GM19324 (cell line): ENCODE results near the gene INHBB.
"Not testable (repeated sequence)": the region's sequence is repeated elsewhere in the genome, so short reads cannot be mapped to it uniquely, and the experiment has no call there.

ENCODE experiments used
- ATAC-seq: cut with Tn5 transposase; IDR thresholded peaks from one replicate; pipeline ENCODE4 v1.9.1; 2021; ENCODE audit warnings: mild to moderate bottlenecking, moderate library complexity; ENCODE audit not compliant: unreplicated experiment, low FRiP score

Gene INHBB

DNA sequence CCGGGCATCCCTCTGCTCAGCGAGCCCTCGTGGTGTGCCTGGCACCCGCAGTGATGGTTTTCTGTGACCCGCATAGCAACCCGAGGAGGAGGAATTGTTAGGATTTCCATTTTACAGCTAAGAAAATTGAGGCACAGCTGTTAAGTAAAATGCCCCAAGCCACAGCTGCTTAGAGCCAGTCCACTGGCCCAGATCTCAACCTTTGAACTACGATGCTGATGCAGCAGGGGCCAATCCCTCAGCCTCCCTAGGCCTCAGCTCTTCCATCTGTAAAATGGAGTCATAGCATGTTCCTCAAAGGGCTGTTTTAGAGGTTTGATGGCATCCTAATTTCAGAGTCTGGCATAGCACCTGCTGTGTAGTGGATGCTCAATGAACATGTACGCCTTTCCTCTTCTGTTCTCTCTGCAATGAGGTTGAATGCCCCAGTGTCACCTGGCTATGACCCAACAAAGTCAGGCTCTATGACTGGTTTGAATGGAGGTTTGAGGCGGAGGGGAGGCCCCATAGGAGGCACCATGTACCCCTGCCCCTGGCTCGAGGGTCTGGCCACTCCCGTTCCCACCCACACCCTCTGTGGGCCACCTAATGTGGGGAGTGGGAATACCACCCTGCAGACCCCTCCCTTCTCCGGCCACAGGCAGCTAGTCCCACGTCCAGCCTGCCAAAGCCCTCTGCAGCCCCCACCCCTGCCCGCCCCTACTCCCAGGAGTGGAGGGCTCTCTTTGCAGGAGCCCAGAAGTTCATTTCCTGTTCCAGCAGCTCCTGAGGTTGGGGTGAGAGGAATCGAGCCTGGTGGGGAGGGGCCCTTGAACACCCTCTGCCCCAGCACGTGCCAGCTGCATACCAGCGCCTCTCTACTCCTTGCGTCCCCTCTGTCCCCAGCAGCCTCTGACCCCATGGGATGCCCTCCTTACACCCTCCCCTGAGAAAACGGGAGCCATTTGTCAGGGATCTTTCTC lies 31.0 kb downstream of the INHBB start:
- no peak for ATAC-seq

DNA sequence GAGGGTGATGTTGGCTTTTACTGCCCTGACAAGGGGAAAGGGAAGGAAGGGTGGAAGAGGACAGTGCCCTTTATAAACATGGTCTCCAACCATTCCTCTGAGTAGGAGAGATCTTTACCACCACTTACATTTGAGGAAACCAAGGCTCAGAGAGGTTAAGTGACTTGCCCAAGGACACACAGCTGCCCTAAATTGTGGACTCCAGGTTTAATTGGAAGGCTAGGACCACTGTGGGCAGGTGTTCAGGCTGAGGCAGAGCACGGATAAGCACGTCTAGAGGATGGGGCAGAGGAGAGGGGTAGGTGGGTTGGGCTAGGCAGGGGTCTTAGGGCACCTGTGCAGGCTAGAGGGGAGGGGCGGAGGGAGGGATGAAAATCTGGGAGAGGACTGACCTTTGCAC lies 32.7 kb downstream of the INHBB start:
- ATAC-seq = no peak

DNA sequence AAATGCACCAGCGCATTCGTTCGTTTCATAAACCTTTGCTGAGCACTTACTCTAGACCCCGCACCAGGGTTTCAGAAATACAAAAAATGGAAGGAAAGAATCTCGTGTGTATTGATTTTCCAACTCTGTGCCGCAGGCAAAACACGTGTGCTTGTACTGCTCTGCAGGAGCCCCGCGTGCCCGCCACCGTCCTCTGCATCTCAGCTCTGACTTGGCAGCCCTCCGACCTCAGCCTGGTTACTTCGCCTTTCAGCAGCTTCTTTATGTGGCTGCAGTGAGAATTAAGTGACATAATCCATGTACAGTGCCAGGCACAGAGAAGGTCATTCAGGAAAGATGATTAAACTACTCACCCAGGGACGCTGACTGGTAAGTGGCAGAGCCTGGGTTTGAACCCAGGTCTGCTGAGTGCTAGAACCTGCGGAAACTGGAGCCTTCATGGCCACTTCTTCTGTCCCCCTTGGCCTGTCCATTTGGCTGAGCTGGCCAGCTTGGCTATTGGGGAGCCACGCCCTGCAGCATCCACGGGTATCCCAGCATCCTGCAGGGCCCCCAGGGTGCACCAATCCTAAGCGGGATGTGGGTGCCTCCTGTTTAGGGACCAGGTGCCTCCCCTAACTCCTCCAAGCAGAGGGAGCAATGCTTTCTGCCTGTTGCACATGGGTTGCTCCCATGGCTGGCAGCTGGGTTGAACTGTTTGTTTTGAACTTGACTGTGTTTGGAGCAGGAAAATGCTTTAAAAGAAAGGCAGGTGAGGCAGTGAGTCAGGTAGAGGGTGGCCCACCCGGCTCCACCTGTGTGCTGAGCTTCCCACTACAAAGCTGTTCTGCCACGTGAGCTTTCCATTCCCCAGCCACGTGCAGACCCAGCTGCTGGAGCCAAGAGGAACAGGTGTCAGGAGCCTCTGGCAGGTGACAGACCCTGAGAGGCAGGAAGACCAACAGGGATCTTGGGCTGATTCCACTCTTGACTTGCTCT lies 34.3 kb downstream of the INHBB start:
- ATAC-seq = no peak

DNA sequence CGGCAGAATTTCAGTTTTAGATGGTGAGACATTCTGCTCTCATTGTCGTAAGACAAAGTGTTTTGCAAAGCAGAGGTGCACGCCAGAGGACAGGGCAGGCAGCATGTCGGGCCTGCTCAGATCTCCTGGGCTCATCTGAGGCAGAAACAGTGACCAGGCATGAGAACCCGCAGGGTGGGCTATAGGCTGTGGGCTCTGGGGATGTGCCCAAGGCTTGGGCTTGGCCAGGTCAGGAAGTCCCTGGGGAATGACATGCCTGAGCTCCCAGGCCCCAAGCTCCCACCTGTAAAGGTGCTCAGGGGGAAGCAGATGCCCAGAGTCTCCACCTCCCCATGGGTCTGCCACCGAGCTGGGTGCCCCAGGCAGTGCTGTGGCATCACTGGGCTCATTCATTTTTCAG lies 35.3 kb downstream of the INHBB start:
- no peak for ATAC-seq

DNA sequence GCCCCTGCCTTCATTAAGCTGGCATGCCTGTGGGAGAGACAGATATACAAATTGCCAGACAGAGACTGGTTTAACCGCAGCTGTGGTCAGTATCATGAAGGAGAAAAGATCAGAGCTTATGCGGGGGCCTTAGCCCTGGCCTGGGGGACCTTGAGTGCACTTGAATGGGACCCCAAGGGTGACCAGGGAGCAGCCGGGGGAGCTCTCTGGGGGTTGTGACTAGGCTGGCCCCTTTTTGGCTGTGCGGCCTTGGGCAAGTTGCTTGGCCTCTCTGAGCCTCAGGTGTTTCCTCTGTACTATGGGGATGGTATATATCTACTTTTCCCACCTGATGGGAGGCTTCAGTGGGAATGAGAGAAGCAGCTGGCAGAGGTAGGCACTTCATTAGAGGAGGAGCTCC lies 35.7 kb downstream of the INHBB start:
- no peak for ATAC-seq

DNA sequence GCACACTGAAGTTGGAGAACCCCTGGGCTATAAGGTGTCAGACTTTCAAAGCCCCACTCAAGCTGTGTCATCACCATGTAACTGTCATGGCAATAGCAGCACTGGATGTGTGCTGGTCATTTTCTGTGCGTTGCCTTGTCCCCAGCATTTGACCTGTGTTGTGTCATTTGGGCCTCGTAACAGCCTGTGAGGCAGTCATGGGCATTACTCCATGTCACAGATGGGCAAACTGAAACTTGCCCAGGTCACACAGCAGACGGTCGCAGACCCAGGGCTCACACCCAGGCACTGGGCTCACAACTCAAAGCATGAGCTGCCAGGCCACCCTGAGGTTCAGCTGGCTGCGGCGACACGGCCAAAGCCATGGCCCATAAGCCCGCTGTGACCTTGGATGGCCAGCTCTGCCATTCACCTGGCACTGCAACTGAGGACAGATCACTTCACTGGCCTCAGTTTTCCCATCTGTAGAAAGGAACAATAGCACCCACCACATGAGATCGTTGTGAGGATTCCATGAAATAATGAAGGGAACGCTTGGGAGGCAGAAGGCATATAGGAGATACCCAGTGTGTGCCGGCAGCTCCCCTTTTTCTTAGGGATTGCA lies 36.7 kb downstream of the INHBB start:
- ATAC-seq = no peak

DNA sequence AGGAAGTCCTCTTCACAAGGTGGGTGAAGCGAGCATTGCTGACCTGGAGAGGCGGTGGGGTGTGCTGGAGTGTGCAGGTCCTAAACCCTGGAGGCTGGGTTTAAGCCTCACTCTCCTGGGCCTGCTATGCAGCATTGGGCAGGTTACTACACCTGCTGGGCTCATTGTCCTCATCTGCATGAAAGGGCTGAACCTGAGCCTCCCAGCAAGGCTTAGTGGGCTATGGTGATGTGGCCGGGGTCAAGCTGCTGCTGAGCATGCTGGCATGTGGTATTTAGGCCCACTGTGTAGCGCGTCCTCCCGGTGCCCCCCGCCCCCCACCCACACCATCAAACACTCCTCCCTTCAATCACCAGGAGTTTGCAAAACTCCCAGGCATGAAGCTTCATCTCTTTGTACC lies 37.3 kb downstream of the INHBB start:
- ATAC-seq = no peak

DNA sequence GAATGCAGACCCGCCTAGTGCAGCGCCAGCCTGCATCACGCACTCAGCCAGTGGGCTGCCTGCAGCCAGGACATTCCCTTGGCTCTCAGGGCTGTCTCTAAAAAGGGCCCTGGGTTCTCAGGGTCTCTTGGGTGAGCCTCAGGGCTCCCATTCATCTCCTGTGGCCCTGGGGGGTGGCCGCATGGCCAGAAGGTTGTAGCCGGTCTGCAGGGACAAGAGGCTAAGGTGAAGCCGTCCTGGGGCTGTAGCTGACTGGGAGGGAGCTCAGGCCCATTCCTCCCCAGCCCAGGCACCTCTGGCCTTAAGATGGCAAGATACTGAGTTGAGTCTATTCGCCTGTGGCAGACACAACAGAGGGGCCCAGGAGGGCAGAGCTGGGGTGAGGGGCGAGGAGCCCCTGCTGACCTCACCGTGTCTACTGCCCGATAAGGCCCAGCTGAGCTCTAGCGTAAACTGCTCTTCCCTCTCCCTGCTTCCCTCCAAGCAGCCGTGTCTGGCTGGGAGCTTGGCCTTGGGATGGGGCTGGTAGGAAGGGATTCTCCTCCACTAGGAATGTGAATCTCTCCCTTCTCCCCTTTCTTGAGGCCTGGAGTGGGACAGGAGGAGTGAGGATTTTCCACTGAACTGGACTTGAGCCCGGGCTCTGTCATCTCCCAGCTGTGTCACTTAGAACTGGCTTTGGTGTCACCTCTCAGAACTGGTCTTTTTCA lies 37.9 kb downstream of the INHBB start:
- no peak for ATAC-seq

DNA sequence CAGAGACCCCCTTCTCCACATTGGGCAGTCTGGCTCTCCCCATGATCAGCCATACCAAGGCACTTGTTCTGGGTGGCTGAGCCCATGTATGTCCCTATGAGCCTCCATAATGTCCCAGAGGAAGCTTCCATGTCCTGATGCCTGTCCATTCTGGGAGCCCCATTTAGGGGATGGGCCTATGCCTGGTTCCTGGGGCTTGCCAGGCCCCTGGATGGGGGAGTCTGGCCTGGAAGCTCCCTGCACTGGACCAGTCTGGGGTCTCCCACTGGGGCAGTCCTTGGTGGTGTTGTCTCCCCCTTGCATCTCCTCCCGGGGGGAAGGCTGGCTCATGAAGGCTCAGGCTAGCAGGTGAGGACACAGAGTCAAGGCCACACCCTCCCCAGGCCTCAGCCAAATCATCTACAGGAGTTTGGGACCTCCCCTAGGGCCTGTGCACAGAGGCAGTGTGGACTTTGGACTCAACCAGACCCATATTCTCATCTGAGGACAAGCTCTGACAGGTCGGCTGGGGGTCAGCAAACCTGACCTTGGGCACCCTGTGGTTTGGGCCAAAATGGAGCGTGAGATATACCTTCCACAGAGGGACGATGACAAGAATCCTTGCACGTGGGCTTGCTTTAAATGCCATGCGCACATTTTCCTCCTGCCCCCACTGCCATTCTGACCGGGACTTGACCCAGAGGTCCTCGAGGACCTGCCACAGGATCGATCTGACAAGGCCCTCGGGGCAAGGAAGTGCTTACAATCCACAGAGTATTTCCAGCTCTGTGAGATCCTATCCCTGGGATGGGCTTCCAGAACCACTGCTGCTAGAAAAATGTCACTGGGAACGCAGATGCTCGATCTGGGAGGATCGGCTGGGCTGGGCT lies 38.8 kb downstream of the INHBB start:
- ATAC-seq = peak; percentile 79

DNA sequence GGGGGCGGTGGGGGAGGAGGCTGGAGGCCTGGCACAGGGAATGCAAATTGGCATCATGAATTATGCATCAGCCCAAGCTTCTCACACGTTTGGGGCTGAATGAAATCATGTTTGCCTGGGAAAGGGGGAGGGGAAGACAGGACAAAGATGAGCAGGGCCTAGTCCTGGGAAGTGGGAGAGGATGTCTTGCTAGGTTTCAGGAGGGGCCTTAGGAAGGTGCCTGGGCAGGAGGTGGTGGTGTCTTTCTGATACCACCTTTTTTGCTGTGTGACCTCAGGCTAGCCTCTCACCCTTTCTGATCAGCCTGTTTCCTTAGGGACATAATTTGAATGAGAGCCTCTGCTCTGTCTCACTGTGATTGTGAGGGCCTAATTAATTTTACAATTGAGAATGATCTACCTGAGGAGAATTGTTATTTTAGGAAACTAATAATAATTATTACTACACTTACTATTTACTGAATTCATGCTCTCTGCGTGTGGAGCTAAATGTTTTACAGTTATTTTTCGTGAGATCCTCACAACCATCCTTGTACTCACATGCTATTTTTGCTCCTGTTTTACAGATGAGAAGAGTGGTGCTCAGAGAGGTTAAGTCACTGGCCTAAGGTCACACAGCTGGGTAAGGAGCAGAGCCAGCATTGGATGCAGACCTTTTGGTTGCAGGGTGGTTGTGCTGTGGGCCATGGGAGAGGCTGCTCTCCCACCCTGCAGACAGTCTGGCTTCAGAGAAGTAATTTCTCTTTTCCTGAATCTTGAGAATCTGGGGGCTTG lies 39.6 kb downstream of the INHBB start:
- ATAC-seq = no peak

DNA sequence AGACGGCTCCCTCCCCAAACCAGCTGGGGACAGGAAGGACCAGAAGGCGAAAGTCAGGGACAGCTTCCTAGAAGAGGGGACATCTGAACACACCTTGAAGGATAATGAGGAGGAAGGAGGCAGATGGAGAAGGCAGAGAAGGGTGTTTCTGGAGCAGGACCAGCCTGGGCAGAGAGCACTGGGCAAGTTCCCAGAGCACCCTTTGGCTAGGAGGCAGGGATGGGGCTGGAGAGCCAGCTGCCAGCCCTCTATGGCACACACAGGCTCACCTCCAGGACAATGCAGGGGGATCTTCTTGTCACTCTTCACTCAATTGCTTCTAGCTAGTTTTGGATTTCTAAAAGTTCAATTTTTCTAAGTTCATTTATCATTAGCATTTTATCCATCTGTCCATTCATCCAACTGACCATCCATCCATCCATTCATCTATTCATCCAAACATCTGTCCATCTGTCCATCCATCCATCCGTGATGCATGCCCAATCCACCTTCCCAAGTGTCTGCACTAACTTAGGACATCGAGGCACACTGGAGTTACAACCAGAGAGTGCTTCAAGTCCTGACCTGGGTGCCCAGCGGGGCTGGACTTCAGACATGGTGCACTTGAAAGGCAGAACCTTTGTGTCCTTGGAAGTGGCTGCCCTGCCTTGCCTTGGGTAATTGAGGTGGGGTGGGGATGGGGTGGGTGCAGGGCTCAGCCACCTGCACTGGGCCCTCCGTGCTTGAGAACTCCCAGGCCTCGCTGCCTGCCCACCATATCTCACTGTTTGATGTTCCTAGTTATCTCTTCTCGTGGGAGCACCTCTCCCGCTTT lies 42.5 kb downstream of the INHBB start:
- ATAC-seq = no peak

DNA sequence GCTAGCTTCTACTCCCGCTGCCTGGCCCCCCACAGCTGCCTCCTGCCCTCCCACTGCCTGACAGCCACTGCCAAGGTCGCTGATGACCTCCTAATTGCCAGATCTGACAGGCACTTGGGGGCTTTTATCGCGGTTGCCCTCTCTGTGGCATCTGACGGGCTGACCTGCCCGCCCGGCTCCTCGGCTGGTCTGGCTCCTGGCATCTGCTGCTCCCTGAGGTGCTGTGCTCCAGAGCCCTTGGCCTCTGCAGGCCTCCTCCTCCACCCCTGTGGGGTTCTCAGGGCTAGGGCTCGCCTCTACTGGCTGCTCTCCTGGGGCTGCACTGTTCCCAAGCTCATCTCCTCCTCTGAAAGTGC lies 43.1 kb downstream of the INHBB start:
- no peak for ATAC-seq

DNA sequence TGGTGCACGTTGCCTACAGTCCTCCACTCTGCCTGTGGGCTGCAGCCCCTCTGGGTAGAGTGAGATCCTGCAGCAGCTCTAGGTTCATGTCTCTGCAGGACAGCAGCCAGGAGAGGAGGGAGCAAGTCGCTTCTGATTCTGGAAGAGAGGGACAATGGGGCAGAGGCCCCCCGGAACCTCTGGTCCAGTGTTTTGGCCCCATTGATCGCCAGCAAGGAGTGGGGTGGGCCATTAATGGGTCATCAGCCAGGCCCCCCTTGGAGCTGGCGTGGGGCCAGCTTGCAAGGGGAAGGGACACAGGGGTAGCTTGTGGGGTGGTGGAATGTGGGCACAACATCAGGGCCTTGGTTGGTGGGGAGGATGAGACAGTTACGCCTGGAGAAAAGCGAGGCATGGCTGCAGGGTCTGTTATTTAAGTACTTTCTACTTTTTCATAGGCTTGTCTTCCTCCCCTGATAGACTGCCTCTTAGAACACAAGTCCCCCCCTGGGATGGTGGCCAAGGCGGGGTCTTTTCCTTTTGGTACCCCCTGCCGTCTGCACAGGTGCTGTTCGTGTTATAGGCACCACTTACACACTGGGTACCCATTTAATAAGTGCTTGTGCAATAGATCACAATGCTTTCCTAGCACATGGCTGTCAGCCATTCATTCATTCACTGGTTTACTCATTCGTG lies 44.6 kb downstream of the INHBB start:
- no peak for ATAC-seq

DNA sequence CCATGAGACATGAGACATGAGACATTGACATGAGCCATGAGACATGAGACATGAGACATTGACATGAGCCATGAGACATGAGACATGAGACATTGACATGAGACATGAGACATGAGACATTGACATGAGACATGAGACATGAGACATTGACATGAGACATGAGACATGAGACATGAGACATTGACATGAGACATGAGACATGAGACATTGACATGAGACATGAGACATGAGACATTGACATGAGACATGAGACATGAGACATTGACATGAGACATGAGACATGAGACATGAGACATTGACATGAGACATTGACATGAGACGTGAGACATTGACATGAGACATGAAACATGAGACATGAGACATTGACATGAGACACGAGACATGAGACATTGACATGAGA lies 45.4 kb downstream of the INHBB start:
- not testable (repeated sequence) for ATAC-seq

DNA sequence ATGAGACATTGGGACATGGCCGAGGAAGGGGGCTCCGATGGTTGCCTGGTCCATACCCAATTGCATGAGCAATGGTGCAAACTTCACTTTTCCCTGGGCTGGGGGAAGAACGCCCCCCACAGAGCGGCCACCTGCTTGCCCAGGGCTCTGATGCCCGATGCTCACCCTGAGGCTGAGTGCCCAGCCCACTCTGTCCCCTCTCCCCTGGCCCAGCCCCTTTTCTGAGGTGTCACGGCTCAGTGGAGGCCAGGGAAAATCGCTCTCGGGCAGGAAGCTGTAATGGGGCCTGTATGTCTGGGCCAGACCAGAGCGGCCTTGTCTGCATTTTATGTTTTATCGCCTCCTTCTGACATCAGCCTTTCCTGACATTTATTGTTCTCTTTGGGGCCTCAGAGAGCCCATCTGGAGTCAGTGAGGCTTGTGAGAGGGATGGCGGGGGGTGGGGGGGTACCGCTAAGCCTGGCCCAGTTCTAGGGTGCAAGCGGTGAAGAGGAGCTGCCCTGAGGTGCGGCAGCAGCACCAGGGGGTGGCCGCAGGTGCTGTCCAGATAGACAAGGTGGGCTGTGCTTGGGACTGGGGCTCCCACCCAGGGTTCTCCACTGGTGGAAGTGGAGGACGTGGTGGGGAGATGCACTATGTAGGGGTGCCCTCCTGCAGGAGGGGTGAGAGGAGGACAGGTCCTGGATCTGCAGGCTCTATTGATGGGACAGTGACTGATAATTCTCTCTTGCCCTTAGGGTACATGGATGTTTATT lies 46.2 kb downstream of the INHBB start:
- no peak for ATAC-seq

DNA sequence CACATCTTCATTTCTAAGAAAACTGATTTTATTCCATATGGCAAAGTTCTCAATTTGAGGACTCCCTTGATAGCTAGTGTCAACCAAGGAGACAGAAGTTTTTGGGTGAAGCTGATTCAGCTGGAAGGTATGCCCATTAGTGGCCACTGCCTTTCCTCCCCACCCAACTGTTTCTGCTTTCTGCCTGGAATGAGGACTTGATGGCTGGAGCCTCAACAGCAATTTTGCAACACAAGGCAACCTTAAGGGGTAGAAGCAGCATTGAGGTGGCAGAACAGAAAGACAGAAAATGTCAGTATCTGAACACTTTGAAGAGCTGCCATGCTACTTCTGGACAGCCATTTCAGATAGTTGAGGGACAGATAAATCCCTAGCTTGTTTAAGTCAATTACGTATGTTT lies 47.0 kb downstream of the INHBB start:
- no peak for ATAC-seq

DNA sequence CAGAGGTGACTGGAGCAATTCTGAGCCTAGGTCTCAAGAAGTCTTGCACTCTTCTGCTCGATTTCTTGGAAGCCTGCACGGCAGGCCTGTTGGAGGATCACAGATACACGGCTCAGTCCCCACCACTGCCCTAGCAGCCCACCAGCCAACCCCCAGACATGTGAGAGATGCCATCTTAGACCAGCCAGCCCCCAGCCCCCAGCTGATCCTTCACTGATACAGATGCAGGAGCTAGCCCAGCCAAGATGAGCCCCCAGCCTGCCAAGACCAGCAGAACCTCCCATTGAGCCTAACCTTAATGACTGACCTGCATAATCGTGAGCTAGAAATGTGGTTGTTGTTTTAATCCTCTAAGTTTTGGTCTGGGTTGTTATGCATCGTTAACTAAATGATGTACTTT lies 47.5 kb downstream of the INHBB start:
- ATAC-seq = no peak
